Measurements from ENCODE around the gene KIF1A. TPM values are rescaled to one million over a fixed set of nuclear protein-coding genes. Genes with fewer than 3 reads are reported as not detected.

KIF1A gene
- polyA plus RNA-seq, 1 donor (not counting 4 experiments of a cell fraction or from before 2014, with no cell fraction given), result not detected

GRCh38 chr2:240672076-240672700, 147.8 kb downstream of the KIF1A start:
- DNase-seq (ENCODE audit: low read depth, low spot score) (no peak), FAIRE-seq (no peak)
- no peaks in the 10 kb centered on the region for H4K20me1 ChIP-seq (ENCODE audit: control insufficient read depth, extremely low read depth, insufficient read depth, low read length)
- no peaks in the 10 kb centered on the region for H3K79me2 ChIP-seq (ENCODE audit: control insufficient read depth, insufficient read depth, low read length)
- no peak overlapping the region for H2AFZ ChIP-seq (ENCODE audit: control insufficient read depth, low read length)
- H3K4me2 ChIP-seq (ENCODE audit: control insufficient read depth, extremely low read depth, insufficient read depth, low read depth, low read length), result no peak overlapping the region
- no peak overlapping the region for H3K27ac ChIP-seq (ENCODE audit: control insufficient read depth, insufficient read depth, low read length)
- H3K9me1 ChIP-seq (ENCODE audit: control insufficient read depth, extremely low read depth, insufficient read depth, low read length), result no peaks in the 10 kb centered on the region
- H3K9me3 ChIP-seq (ENCODE audit: control insufficient read depth, low read depth, low read length), result no peaks in the 10 kb centered on the region
- no peaks in the 10 kb centered on the region for H3K4me1 ChIP-seq (ENCODE audit: control insufficient read depth, extremely low read depth, insufficient read depth, low read length)
- TF ChIP-seq CTCF (optimal IDR thresholded peaks at IDR 0.05 in 1 of 3, IDR thresholded peaks at IDR 0.05 in 1 of 3, conservative IDR thresholded peaks at IDR 0.05 in 1 of 3; ENCODE audit: extremely low read depth in 1 of 3, insufficient read depth in 2 of 3, low read length in 3 of 3) (no peak), EZH2 (IDR thresholded peaks at IDR 0.05; ENCODE audit: low read length) (peak; percentile 29)
- H3K9ac ChIP-seq (ENCODE audit: control insufficient read depth, extremely low read depth, insufficient read depth, low read length), result no peak overlapping the region
- no peak overlapping the region for H3K4me3 ChIP-seq (ENCODE audit: control insufficient read depth in 2 of 3, extremely low read depth in 1 of 3, insufficient read depth in 2 of 3, low read depth in 1 of 3, low read length in 3 of 3)
- H3K27me3 ChIP-seq (ENCODE audit: control insufficient read depth, extremely low read depth, insufficient read depth, low read length), result peaks cover 25% of the 10 kb centered on the region
- dilution Hi-C loops (cut with MboI; ENCODE audit: extremely low pct_ligation_motif_present, low sequenced_read_pairs), result no loop called here
- H3K36me3 ChIP-seq (ENCODE audit: control insufficient read depth in 2 of 2, extremely low read depth in 1 of 2, insufficient read depth in 2 of 2, low read length in 2 of 2), result no peaks in the 10 kb centered on the region

DNA sequence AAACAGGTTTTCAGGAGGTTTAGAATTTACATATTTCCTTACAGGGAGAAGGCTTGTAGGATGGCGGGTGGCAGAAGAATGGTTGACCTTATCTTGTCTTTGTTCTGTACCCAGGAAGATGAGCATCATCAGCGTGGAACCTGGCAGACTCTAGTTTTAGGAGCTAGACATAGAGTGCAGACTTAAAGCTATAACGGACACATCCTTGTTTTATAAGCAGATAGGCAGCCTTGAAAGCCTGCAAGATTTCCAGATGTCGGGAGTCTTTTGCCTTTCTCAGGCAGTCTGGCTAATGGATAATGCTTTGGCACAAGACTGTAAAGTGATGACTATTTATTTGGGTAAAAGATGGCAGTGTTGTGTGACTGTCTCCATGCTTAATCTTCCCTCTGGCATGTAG, 149.1 kb downstream of the KIF1A start:
- Histone ChIP-seq H3K9ac (ENCODE audit: control insufficient read depth, extremely low read depth, insufficient read depth, low read length) (no peak overlapping the region), H3K4me1 (ENCODE audit: control insufficient read depth, extremely low read depth, insufficient read depth, low read length) (no peaks in the 10 kb centered on the region), H3K9me1 (ENCODE audit: control insufficient read depth, extremely low read depth, insufficient read depth, low read length) (no peaks in the 10 kb centered on the region), H2AFZ (ENCODE audit: control insufficient read depth, low read length) (no peak overlapping the region), H4K20me1 (ENCODE audit: control insufficient read depth, extremely low read depth, insufficient read depth, low read length) (no peaks in the 10 kb centered on the region), H3K79me2 (ENCODE audit: control insufficient read depth, insufficient read depth, low read length) (no peaks in the 10 kb centered on the region), H3K27ac (ENCODE audit: control insufficient read depth, insufficient read depth, low read length) (no peak overlapping the region), H3K4me3 (ENCODE audit: control insufficient read depth in 2 of 3, extremely low read depth in 1 of 3, insufficient read depth in 2 of 3, low read depth in 1 of 3, low read length in 3 of 3) (no peak overlapping the region), H3K9me3 (ENCODE audit: control insufficient read depth, low read depth, low read length) (no peaks in the 10 kb centered on the region), H3K36me3 (ENCODE audit: control insufficient read depth in 2 of 2, extremely low read depth in 1 of 2, insufficient read depth in 2 of 2, low read length in 2 of 2) (no peaks in the 10 kb centered on the region), H3K4me2 (ENCODE audit: control insufficient read depth, extremely low read depth, insufficient read depth, low read depth, low read length) (no peak overlapping the region), H3K27me3 (ENCODE audit: control insufficient read depth, extremely low read depth, insufficient read depth, low read length) (peaks cover 28% of the 10 kb centered on the region)
- dilution Hi-C loops (cut with MboI; ENCODE audit: extremely low pct_ligation_motif_present, low sequenced_read_pairs), result no loop called here
- DNase-seq (ENCODE audit: low read depth, low spot score), result no peak
- TF ChIP-seq CTCF (optimal IDR thresholded peaks at IDR 0.05 in 1 of 3, IDR thresholded peaks at IDR 0.05 in 1 of 3, conservative IDR thresholded peaks at IDR 0.05 in 1 of 3; ENCODE audit: extremely low read depth in 1 of 3, insufficient read depth in 2 of 3, low read length in 3 of 3), result no peak
- TF ChIP-seq EZH2 (IDR thresholded peaks at IDR 0.05; ENCODE audit: low read length), result no peak
- no peak for FAIRE-seq
